HEK293T (cell line): ENCODE measurements around the gene PHLDA1.
A peak's percentile ranks its signal among the peaks of the same experiment; 100 is the strongest.

Experiments
- CTCF ChIA-PET: fragments of 350-600 bp; formaldehyde crosslinking; extraction: SDS; loops from one replicate; lab custom pipeline; 2021; ENCODE audit warnings: antibody characterized with exemption, inconsistent platforms; lab: Yijun Ruan, JAX
- POLR2A ChIA-PET: fragments of 350-600 bp; formaldehyde crosslinking; extraction: SDS; loops from one replicate; lab custom pipeline; 2020; ENCODE audit warnings: antibody characterized with exemption, inconsistent platforms; lab: Yijun Ruan, JAX
- DNase-seq: peaks from one replicate; pipeline ENCODE4 v3.0.0; 2012; ENCODE audit warnings: mixed read lengths; ENCODE audit errors: extremely low spot score
- ARNT ChIP-seq: fragments of 450-650 bp; IDR thresholded peaks from 2 replicates; pipeline ENCODE4 v1.6.1; 2017; ENCODE audit warnings: mild to moderate bottlenecking
- BHLHE40 ChIP-seq: fragments of 450-650 bp; IDR thresholded peaks from 2 replicates; pipeline ENCODE4 v1.6.1; 2016; ENCODE audit warnings: mild to moderate bottlenecking, moderate library complexity, borderline replicate concordance
- CTBP1 ChIP-seq: fragments of 450-650 bp; IDR thresholded peaks from 2 replicates; pipeline ENCODE4 v1.6.1; 2016; ENCODE audit warnings: borderline replicate concordance
- ELF4 ChIP-seq: fragments of 450-650 bp; IDR thresholded peaks from 2 replicates; pipeline ENCODE4 v1.6.1; 2017; ENCODE audit warnings: antibody characterized with exemption
- FOXA1 ChIP-seq: fragments of 450-650 bp; IDR thresholded peaks from 2 replicates; pipeline ENCODE4 v1.6.1; 2016; ENCODE audit warnings: mild to moderate bottlenecking
- FOXK2 ChIP-seq: fragments of 450-650 bp; IDR thresholded peaks from 2 replicates; pipeline ENCODE4 v1.6.1; 2016; ENCODE audit warnings: mild to moderate bottlenecking
- FOXM1 ChIP-seq: fragments of 450-650 bp; IDR thresholded peaks from 2 replicates; pipeline ENCODE4 v1.6.1; 2017; ENCODE audit warnings: mild to moderate bottlenecking, borderline replicate concordance
- HDGF ChIP-seq: fragments of 450-650 bp; IDR thresholded peaks from 2 replicates; pipeline ENCODE4 v1.6.1; 2017; ENCODE audit warnings: antibody characterized with exemption, borderline replicate concordance
- L3MBTL2 ChIP-seq: fragments of 450-650 bp; conservative IDR thresholded peaks from 2 replicates; pipeline ENCODE4 v1.6.1; 2016; ENCODE audit warnings: mild to moderate bottlenecking
- LEF1 ChIP-seq: fragments of 450-650 bp; IDR thresholded peaks from 2 replicates; pipeline ENCODE4 v1.6.1; 2017; ENCODE audit warnings: mild to moderate bottlenecking, borderline replicate concordance
- NFRKB ChIP-seq: fragments of 450-650 bp; IDR thresholded peaks from 2 replicates; pipeline ENCODE4 v1.6.1; 2016; ENCODE audit warnings: mild to moderate bottlenecking, moderate library complexity
- SP1 ChIP-seq: fragments of 450-650 bp; IDR thresholded peaks from 2 replicates; pipeline ENCODE4 v1.6.1; 2017
- SUZ12 ChIP-seq: fragments of 450-650 bp; IDR thresholded peaks from 2 replicates; pipeline ENCODE4 v1.6.1; 2016; ENCODE audit warnings: mild to moderate bottlenecking
- TARDBP ChIP-seq: fragments of 450-650 bp; IDR thresholded peaks from 2 replicates; pipeline ENCODE4 v1.6.1; 2016
- ZNF384 ChIP-seq: fragments of 450-650 bp; IDR thresholded peaks from 2 replicates; pipeline ENCODE4 v1.6.1; 2016
- TF ChIP-seq, protein P1 (sequence below): fragments of 450-650 bp; IDR thresholded peaks from 2 replicates; pipeline ENCODE4 v1.6.1; 2016

The PHLDA1 gene

DNA sequence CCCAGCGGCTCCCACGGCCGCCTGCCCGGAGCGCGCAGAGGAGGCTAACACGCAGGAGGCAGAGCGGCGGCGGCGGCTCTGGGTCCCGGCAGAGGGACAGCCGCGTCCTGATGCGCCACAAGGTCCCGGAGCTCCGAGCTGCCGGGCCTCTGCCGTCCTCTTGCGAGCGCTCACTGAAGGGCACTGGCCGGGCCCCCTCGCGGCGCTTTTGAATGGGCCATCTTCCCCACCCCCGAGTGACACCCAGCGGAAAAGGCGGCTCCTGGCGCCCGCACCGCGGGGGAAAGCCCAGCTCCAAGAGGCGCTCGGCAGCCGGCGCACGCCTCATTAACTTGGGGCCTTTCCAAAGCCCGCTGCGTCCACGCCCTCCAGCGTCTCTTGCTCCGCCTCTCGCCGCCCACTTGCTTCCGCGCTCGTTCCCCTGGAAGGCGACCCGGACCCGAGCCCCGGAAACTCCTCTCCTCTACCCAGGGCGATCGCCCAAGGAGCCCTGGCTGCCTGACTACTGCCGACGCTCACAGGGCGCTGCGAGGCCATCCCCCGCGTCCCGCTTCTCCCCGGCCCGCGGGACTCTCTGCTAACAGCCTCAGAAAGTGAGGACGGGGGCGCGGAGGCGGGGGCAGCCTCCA lies at the start of gene PHLDA1:
Gene PHLDA1 (minus strand): TSS at position 363 of the 629 bp plus-strand sequence.
- CTCF ChIA-PET: interaction anchor here (0.6 to 1.6 kb wide), 5 partner anchors 15 to 505 kb away, joined by 3 to 7 read pairs (median 3); no protein-coding TSS in a partner anchor

DNA sequence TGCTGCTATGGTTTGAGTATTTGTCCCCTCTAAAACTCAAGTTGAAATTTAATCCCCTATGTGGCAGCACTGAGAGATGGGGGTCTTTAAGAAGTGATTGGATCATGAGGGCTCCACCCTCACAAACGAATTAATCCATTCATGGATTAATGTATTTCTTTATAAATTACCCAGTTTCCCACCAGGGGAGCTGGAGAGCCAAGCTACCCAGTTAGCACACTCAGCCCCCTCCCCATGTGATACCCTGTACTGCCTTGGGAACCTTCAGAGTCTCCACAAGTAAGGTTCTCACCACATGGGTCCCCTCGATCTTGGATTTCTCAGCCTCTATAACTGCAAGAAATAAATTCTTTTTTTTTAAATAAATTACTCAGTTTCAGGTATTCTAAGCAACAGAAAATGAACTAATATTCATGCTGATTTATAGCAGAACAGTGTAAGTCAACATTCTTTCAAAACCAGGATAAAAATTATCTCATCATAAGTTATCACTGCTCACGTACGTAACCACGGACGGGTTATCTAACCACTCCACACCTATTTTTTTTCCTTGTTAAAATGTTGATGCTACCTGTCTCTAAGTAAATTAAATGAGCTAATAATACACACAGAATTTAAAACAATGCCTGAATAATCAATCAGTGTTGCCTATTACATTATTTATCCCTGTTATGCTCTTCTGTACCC lies 49.3 kb upstream of the PHLDA1 start:
- DNase-seq: peak; percentile 20
- ChIA-PET CTCF (interaction anchor here (0.7 to 1.7 kb wide), 2 partner anchors 12 to 520 kb away, joined by 3 to 7 read pairs; no protein-coding TSS in a partner anchor), POLR2A (no interaction called here)
- TF ChIP-seq, protein P1, sequence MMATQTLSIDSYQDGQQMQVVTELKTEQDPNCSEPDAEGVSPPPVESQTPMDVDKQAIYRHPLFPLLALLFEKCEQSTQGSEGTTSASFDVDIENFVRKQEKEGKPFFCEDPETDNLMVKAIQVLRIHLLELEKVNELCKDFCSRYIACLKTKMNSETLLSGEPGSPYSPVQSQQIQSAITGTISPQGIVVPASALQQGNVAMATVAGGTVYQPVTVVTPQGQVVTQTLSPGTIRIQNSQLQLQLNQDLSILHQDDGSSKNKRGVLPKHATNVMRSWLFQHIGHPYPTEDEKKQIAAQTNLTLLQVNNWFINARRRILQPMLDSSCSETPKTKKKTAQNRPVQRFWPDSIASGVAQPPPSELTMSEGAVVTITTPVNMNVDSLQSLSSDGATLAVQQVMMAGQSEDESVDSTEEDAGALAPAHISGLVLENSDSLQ: no peak

More for the DNA sequence above, at the start of gene PHLDA1:
- peak; percentile 78 for DNase-seq
- TF ChIP-seq SP1 (no peak), BHLHE40 (no peak), LEF1 (no peak), ARNT (no peak), FOXA1 (no peak), NFRKB (no peak), ZNF384 (no peak), HDGF (no peak), CTBP1 (peak; percentile 53; the same call in 1 of the 2 replicates), L3MBTL2 (0 out of 2 replicates have a peak, but pooled peaks have one; percentile 54), SUZ12 (no peak)
- POLR2A ChIA-PET: interaction anchor here (1.0 to 1.1 kb wide), 2 partner anchors 11 to 380 kb away, joined by 3 read pairs; no protein-coding TSS in a partner anchor

DNA sequence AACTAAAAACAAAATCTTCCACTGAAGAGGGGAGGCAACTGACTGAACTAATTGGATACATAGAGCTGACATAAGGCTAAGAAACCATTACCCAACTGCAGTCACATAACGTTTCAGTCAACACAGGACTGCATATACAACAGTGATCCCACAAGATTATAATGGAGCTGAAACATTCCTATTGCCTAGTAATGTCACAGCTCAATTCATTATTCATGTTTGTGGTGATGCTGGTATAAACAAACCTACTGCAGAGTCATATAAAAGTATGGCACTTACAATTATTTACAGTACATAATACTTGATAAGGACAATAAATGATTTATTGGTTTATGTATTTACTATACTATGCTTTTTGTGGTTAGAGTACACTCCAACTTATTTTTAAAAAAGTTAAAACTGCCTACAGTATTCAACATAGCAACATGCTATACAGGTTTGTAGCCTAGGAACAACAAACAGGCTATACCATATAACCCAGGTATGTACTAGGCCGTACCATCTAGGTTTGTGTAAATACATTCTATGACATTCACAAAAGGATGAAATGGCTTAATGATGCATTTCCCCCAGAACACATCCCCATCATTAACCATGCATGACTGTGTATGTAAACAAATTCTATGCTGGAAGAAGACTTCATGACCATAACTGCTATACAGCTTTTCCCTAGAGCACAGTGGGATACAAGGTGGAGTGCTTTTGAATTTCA lies 48.6 kb upstream of the PHLDA1 start:
- TF ChIP-seq L3MBTL2: no peak
- TF ChIP-seq, protein P1: peak; percentile 33; the same call in 1 of the 2 replicates
- POLR2A ChIA-PET: no interaction called here
- CTCF ChIA-PET: interaction anchor here (0.6 to 1.7 kb wide), 2 partner anchors 11 to 13 kb away, joined by 7 read pairs; no protein-coding TSS in a partner anchor

DNA sequence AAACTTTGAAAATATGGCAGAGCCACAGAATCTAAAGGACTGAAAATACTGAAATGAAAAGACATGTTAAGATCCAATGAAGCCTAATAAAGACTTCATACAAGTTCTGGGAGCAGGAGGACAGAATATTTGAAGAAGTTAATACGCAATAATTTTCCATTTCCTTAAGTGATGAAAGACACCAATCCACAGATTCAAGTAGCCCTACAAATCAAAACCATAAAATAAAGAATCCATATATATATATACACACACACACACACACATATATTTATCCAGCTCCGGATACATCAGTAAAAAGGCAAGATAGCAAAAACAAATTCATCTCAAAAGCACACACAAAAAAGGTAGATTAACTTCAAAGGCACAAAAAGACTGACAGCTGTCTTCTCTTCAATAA lies 47.2 kb upstream of the PHLDA1 start:
- CTCF ChIA-PET: no interaction called here
- POLR2A ChIA-PET: no interaction called here
- TF ChIP-seq ARNT: no peak
- TF ChIP-seq CTBP1: no peak
- TF ChIP-seq ELF4: no peak
- no peak for TF ChIP-seq L3MBTL2
- TF ChIP-seq ZNF384: no peak
- no peak for TF ChIP-seq SUZ12
- TF ChIP-seq NFRKB: no peak
- no peak for TF ChIP-seq FOXK2
- no peak for TF ChIP-seq FOXA1
- no peak for TF ChIP-seq BHLHE40
- no peak for TF ChIP-seq HDGF
- TF ChIP-seq, protein P1: no peak
- no peak for TF ChIP-seq SP1
- TF ChIP-seq TARDBP: no peak
- TF ChIP-seq LEF1: no peak
- DNase-seq: no peak

More for the DNA sequence above, 48.6 kb upstream of the PHLDA1 start:
- DNase-seq: no peak

- CTCF ChIA-PET: interaction anchor here (0.7 kb wide), 1 partner anchor 11 kb away, joined by 3 read pairs; no protein-coding TSS in a partner anchor
- POLR2A ChIA-PET: no interaction called here
- no peak for TF ChIP-seq SUZ12
- no peak for TF ChIP-seq FOXK2
- no peak for TF ChIP-seq ZNF384
- TF ChIP-seq CTBP1: no peak
- DNase-seq: no peak
Observed at GRCh38 chr12:76075448-76075847, 43.9 kb upstream of the PHLDA1 start.

- CTCF ChIA-PET: no interaction called here
- TF ChIP-seq FOXK2: no peak
- TF ChIP-seq ELF4: no peak
- TF ChIP-seq TARDBP: no peak
- TF ChIP-seq L3MBTL2: no peak
- TF ChIP-seq FOXA1: no peak
- TF ChIP-seq ARNT: no peak
- TF ChIP-seq LEF1: no peak
- no peak for TF ChIP-seq FOXM1
- no peak for TF ChIP-seq NFRKB
- TF ChIP-seq SP1: no peak
- TF ChIP-seq, protein P1: no peak
- no peak for DNase-seq
- POLR2A ChIA-PET: no interaction called here
Observed at GRCh38 chr12:76074701-76075336, 43.2 kb upstream of the PHLDA1 start.
